ENCODE data around the gene FBLIM1. TPM values are rescaled to one million over a fixed set of nuclear protein-coding genes. Genes with fewer than 3 reads are reported as not detected.

FBLIM1 gene
- total RNA-seq, 1 experiment from 2014 or later: 6.0 TPM

- H3K36me3 ChIP-seq (ENCODE audit: control insufficient read depth in 1 of 2, insufficient read depth in 2 of 2, low read length in 2 of 2): no peaks in the 10 kb centered on the region
- H3K27ac ChIP-seq (ENCODE audit: low read depth, low read length): no peak overlapping the region
- ChIA-PET CTCF (no interaction called here), RAD21 (ENCODE audit: low non-redundant PET in 1 of 2, low total read pairs in 2 of 2, uncharacterized antibody in 2 of 2, unreplicated experiment in 2 of 2) (interaction anchor here in 1 of 2 experiments (0.7 kb wide), 1 partner anchor 11 kb away, joined by 3 read pairs; no protein-coding TSS in a partner anchor), POLR2A (interaction anchor here (0.7 to 1.2 kb wide), 3 partner anchors 10 to 109 kb away, joined by 3 to 4 read pairs (median 3); no protein-coding TSS in a partner anchor)
- intact Hi-C loops (cut with micrococcal nuclease): no loop called here
- DNase-seq (ENCODE audit: low read depth, low spot score): no peak
- no peaks in the 10 kb centered on the region for H4K20me1 ChIP-seq (ENCODE audit: insufficient read depth)
- H3K79me2 ChIP-seq (ENCODE audit: insufficient read depth, low read length): no peaks in the 10 kb centered on the region
- no peak overlapping the region for H3K4me3 ChIP-seq (replicated peaks in 1 of 2; ENCODE audit: low read depth in 1 of 2, low read length in 2 of 2)
- peaks cover 4 to 13% of the 10 kb centered on the region in 2 experiments; a peak in 3 of 4 replicates for H3K4me1 ChIP-seq (ENCODE audit: control insufficient read depth in 1 of 2, insufficient read depth in 2 of 2, low read length in 2 of 2)
- H3K9ac ChIP-seq (ENCODE audit: low read length): no peak overlapping the region
- no peak overlapping the region for H3K4me2 ChIP-seq (ENCODE audit: low read length)
- no peaks in the 10 kb centered on the region for H3K9me3 ChIP-seq (ENCODE audit: control insufficient read depth in 1 of 2, insufficient read depth in 1 of 2, low read depth in 1 of 2, low read length in 2 of 2)
- no peaks in the 10 kb centered on the region for H3K27me3 ChIP-seq (ENCODE audit: insufficient read depth, low read length)
- TF ChIP-seq REST (IDR thresholded peaks at IDR 0.05; ENCODE audit: low read depth) (no peak), RAD21 (IDR thresholded peaks at IDR 0.05; ENCODE audit: low read depth) (no peak), SP1 (IDR thresholded peaks at IDR 0.05; ENCODE audit: low read depth) (no peak), FOSL1 (IDR thresholded peaks at IDR 0.05; ENCODE audit: low read depth) (no peak), POLR2A (IDR thresholded peaks at IDR 0.05; ENCODE audit: borderline replicate concordance, extremely low read depth, insufficient read depth, insufficient read length) (no peak), YY1 (IDR thresholded peaks at IDR 0.05; ENCODE audit: extremely low read depth, insufficient replicate concordance, low read depth, low read length) (no peak), MAX (IDR thresholded peaks at IDR 0.05) (no peak), CBX3 (IDR thresholded peaks at IDR 0.05; ENCODE audit: low read depth) (no peak), TCF7L2 (IDR thresholded peaks at IDR 0.05; ENCODE audit: borderline replicate concordance, extremely low read depth, insufficient read depth, insufficient read length) (no peak), CTCF (IDR thresholded peaks at IDR 0.05 in 2 of 3, conservative IDR thresholded peaks at IDR 0.05 in 1 of 3; ENCODE audit: borderline replicate concordance in 1 of 3, insufficient read depth in 1 of 3, low read depth in 2 of 3, low read length in 2 of 3) (no peak), ZBTB33 (IDR thresholded peaks at IDR 0.05; ENCODE audit: extremely low read depth, insufficient replicate concordance, low read length) (no peak), EZH2 (IDR thresholded peaks at IDR 0.05) (no peak), POLR2AphosphoS5 (IDR thresholded peaks at IDR 0.05; ENCODE audit: low read depth, low read length) (no peak), EGR1 (IDR thresholded peaks at IDR 0.05; ENCODE audit: low read depth) (no peak), ATF3 (IDR thresholded peaks at IDR 0.05) (no peak), SIN3A (IDR thresholded peaks at IDR 0.05; ENCODE audit: low read depth) (no peak), CEBPB (IDR thresholded peaks at IDR 0.05; ENCODE audit: low read depth) (no peak), SRF (IDR thresholded peaks at IDR 0.05; ENCODE audit: low read depth) (no peak)
- H3K9me2 ChIP-seq (ENCODE audit: insufficient read depth): no peaks in the 10 kb centered on the region
- ATAC-seq: no peak
- no TSS peak for BruUV-seq (replicated peaks)
- no peak overlapping the region for H2AFZ ChIP-seq (ENCODE audit: low read depth, low read length, poor library complexity, severe bottlenecking)
Measured at GRCh38 chr1:15775706-15776105, 17.1 kb downstream of the FBLIM1 start.

Measured in HCT116 (cell line).